ENCODE data around the gene TIAM1. TPM values are rescaled to one million over a fixed set of nuclear protein-coding genes. Genes with fewer than 3 reads are reported as not detected.

The TIAM1 gene
- total RNA-seq, 1 donor from 2014 or later, result 23.3 TPM

DNA sequence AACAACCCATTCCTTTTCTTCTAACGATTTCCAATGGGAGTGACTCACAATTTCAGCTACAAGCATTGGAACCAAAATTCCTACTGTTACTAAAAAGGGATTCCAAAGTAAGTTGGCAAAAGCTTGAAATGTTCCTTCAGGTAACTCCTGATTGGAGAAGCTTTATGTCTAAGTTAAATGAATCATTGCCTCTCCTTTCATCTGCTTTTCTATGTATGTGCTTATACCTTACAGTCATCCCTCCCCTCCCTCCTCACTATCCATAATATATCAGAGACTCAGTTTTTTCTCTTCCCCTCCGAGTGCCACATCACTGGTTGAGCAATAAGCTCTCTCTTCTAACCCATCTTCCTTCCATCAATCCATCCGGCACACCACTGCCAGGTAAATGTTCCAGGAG lies 86.8 kb downstream of the TIAM1 start:
- Mint-ChIP-seq H3K27ac (ENCODE audit: unreplicated experiment) (no peak overlapping the region), H3K27me3 (ENCODE audit: unreplicated experiment) (no peaks in the 10 kb centered on the region), H3K4me1 (ENCODE audit: low read depth, unreplicated experiment) (peaks cover 10% of the 10 kb centered on the region), H3K36me3 (ENCODE audit: unreplicated experiment) (no peaks in the 10 kb centered on the region), H3K4me3 (ENCODE audit: unreplicated experiment) (no peak overlapping the region), H3K9me3 (ENCODE audit: unreplicated experiment) (no peaks in the 10 kb centered on the region)
- no peak for TF ChIP-seq CTCF (IDR thresholded peaks at IDR 0.05; ENCODE audit: partially characterized antibody, unreplicated experiment)
- DNase-seq, result no peak

DNA sequence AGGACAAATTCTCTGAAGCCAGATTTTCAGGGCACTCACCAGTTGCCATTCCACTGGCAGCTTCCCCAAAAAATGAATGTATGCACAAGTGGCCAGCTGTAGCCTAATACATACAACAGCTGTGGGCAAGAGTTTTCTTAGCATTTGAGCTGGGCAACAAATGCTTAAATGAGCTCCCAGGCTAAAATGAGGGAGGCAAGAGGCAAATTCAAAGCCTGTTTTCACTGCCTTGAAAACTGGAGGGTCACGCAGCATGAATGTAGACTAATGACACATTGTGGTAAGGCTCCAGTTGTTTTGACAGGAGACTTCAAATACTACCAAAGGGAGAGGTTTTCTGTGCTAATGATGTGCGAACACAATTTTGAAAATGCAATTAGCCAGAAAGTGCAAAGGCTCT lies 88.2 kb downstream of the TIAM1 start:
- Mint-ChIP-seq H3K4me1 (ENCODE audit: low read depth, unreplicated experiment) (peaks cover 10% of the 10 kb centered on the region), H3K36me3 (ENCODE audit: unreplicated experiment) (no peaks in the 10 kb centered on the region), H3K27me3 (ENCODE audit: unreplicated experiment) (no peaks in the 10 kb centered on the region), H3K9me3 (ENCODE audit: unreplicated experiment) (no peaks in the 10 kb centered on the region), H3K4me3 (ENCODE audit: unreplicated experiment) (no peak overlapping the region), H3K27ac (ENCODE audit: unreplicated experiment) (no peak overlapping the region)
- DNase-seq, result no peak
- TF ChIP-seq CTCF (IDR thresholded peaks at IDR 0.05; ENCODE audit: partially characterized antibody, unreplicated experiment), result no peak

GRCh38 chr21:31255036-31255435 lies 89.0 kb downstream of the TIAM1 start:
- Mint-ChIP-seq H3K4me1 (ENCODE audit: low read depth, unreplicated experiment) (peaks cover 10% of the 10 kb centered on the region), H3K4me3 (ENCODE audit: unreplicated experiment) (no peak overlapping the region), H3K9me3 (ENCODE audit: unreplicated experiment) (no peaks in the 10 kb centered on the region), H3K27me3 (ENCODE audit: unreplicated experiment) (no peaks in the 10 kb centered on the region), H3K27ac (ENCODE audit: unreplicated experiment) (no peak overlapping the region), H3K36me3 (ENCODE audit: unreplicated experiment) (no peaks in the 10 kb centered on the region)
- no peak for DNase-seq
- no peak for TF ChIP-seq CTCF (IDR thresholded peaks at IDR 0.05; ENCODE audit: partially characterized antibody, unreplicated experiment)

DNA sequence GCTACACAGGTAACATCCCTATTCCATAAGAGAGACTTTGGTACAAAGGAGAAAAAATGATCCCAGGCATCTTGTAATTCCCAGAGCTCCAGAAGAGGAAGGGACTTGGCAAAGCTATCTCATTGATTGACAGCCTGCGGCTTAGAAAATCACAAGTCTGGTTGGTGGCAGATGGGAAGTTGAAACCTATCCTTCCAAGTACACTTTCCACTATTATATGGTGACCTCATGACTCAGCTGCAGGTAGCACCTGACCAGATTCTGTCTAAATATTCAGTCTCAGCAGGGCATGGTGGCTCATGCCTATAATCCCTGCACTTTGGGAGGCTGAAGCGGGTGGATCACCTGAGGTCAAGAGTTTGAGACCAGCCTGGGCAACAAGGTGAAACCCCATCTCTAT lies 89.9 kb downstream of the TIAM1 start:
- no peaks in the 10 kb centered on the region for H3K36me3 Mint-ChIP-seq (ENCODE audit: unreplicated experiment)
- no peaks in the 10 kb centered on the region for H3K9me3 Mint-ChIP-seq (ENCODE audit: unreplicated experiment)
- H3K27me3 Mint-ChIP-seq (ENCODE audit: unreplicated experiment), result no peaks in the 10 kb centered on the region
- no peak for TF ChIP-seq CTCF (IDR thresholded peaks at IDR 0.05; ENCODE audit: partially characterized antibody, unreplicated experiment)
- H3K4me1 Mint-ChIP-seq (ENCODE audit: low read depth, unreplicated experiment), result peaks cover 10% of the 10 kb centered on the region
- H3K4me3 Mint-ChIP-seq (ENCODE audit: unreplicated experiment), result no peak overlapping the region
- no peak for DNase-seq
- H3K27ac Mint-ChIP-seq (ENCODE audit: unreplicated experiment), result no peak overlapping the region

GRCh38 chr21:31253684-31254083 lies 90.4 kb downstream of the TIAM1 start:
- H3K4me1 Mint-ChIP-seq (ENCODE audit: low read depth, unreplicated experiment), result peaks cover 10% of the 10 kb centered on the region
- no peaks in the 10 kb centered on the region for H3K36me3 Mint-ChIP-seq (ENCODE audit: unreplicated experiment)
- H3K27me3 Mint-ChIP-seq (ENCODE audit: unreplicated experiment), result no peaks in the 10 kb centered on the region
- no peak overlapping the region for H3K27ac Mint-ChIP-seq (ENCODE audit: unreplicated experiment)
- H3K9me3 Mint-ChIP-seq (ENCODE audit: unreplicated experiment), result no peaks in the 10 kb centered on the region
- DNase-seq, result no peak
- H3K4me3 Mint-ChIP-seq (ENCODE audit: unreplicated experiment), result no peak overlapping the region
- TF ChIP-seq CTCF (IDR thresholded peaks at IDR 0.05; ENCODE audit: partially characterized antibody, unreplicated experiment), result no peak
